HG03565 (cell line): ENCODE measurements around the gene VWA5B1.
"Not testable (repeated sequence)": the region's sequence is repeated elsewhere in the genome, so short reads cannot be mapped to it uniquely, and the experiment has no call there.

ENCODE experiments used
- ATAC-seq: cut with Tn5 transposase; IDR thresholded peaks from one replicate; pipeline ENCODE4 v1.9.1; 2021; ENCODE audit warnings: mild to moderate bottlenecking, moderate library complexity; ENCODE audit not compliant: unreplicated experiment

The VWA5B1 gene, protein sequence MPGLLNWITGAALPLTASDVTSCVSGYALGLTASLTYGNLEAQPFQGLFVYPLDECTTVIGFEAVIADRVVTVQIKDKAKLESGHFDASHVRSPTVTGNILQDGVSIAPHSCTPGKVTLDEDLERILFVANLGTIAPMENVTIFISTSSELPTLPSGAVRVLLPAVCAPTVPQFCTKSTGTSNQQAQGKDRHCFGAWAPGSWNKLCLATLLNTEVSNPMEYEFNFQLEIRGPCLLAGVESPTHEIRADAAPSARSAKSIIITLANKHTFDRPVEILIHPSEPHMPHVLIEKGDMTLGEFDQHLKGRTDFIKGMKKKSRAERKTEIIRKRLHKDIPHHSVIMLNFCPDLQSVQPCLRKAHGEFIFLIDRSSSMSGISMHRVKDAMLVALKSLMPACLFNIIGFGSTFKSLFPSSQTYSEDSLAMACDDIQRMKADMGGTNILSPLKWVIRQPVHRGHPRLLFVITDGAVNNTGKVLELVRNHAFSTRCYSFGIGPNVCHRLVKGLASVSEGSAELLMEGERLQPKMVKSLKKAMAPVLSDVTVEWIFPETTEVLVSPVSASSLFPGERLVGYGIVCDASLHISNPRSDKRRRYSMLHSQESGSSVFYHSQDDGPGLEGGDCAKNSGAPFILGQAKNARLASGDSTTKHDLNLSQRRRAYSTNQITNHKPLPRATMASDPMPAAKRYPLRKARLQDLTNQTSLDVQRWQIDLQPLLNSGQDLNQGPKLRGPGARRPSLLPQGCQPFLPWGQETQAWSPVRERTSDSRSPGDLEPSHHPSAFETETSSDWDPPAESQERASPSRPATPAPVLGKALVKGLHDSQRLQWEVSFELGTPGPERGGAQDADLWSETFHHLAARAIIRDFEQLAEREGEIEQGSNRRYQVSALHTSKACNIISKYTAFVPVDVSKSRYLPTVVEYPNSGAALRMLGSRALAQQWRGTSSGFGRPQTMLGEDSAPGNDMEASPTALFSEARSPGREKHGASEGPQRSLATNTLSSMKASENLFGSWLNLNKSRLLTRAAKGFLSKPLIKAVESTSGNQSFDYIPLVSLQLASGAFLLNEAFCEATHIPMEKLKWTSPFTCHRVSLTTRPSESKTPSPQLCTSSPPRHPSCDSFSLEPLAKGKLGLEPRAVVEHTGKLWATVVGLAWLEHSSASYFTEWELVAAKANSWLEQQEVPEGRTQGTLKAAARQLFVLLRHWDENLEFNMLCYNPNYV

DNA sequence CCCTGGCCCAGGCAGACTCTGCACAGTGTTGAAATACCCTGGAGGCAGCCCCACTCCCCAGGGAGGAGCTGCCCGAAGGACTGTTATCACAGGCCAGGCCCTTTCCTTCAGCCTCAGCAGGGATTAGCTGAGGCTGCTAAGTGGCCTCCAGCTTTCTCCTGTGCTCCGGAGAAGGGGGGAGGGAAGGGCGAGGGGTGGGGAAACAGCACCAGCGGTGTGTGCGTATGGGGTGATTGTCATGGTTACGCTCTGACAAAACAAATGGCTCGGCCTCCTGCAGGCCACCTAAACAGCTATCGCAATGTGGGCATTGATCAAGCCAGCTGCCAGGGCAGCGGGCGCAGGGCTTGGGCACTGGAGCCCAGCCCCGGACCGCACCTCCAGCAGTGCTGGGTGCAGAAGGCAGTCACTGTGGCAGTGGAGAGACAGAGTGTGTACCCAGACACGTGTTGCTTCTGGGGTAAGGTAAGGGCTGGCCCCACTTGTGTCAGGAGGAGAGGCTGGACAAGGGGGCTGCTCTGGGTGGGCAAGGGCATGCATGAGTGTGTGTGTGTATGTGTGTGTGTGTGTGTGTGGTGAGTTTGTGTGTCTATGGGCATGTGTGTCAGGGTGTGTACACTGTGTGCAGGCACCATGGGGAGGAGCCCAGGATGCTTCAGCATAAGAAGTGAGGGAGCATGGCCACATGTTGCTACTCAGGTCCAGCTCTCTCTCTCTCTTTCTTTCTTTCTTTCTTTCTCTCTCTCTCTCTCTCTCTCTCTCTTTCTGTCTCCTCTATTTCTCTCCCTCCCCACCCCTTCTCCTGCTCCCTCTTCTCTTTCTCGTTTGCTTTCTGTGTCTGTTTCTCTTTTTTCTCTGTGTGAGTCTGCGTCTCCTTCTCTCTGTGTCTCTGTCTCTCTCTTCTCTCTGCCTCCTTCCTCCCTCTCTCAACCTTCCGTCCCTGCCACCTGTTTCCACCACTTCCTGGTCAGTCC is at the start of gene VWA5B1:
VWA5B1 (plus strand) TSS at position 252 of the 974 bp plus-strand sequence. CDS start 19,727 bp downstream, outside the sequence.
- no peak for ATAC-seq

- no peak for ATAC-seq
These were observed 47.7 kb upstream of the VWA5B1 start for GRCh38 chr1:20242890-20243479.

DNA sequence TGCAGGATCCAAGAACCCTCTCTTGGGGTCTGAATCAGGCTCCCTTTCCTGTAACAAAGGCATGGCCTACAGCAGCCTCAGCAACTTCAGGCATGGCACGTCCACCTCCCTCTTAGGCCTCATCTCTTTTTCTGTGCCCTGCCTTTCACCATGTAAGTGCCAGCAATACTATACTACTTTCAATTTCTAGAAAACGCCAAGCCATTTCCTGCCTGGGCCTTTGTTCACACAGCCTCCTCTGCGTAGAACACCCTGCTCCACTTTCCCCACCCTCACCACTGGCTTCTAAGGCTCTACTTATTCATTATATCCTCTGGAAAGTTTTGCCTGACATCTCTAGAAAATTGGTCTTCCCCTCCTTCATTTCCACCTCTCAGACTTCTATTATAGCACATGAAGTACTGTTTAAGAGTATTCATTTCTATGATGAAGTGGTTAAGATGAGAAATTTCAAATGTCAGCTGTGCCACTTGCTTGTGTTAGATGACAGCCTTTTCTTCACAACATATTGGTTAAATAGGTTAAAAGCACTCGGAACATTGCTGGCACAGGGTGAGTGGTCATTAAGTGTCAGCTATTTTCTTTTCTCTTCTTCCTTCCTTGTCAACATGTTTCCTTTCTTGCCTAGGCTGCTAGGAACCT is 41.6 kb upstream of the VWA5B1 start:
- ATAC-seq: no peak

DNA sequence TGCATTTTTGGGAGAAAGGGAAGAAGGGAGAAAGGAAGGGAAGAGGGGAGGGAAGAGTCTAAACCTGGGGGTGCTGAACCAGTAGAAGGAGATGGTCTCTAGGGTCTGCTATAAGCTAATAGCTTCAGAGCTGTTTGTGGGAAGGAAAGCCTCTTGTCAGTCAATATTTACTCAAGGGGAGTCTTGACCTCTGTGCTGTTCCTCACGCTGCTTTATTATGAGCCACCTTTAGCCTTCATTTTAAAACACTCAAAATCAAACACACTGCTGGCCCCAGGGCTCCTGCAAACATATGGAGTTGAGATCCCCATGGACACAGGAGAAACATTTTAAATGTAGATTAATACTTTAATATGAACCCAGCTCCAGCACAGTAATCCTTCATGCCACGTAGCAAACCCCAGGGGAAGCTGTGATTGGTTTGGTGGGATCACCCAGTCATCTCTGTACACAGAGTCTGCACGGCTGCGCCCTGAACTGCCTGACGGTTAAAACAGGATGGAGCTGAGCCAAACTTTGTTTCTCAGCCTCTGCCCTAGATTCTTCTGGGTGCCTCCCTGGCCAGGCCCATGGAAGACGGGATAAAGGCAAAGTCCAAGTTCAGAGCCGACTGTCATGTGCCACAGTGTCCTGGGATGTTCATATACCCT is 40.2 kb upstream of the VWA5B1 start:
- ATAC-seq: no peak

DNA sequence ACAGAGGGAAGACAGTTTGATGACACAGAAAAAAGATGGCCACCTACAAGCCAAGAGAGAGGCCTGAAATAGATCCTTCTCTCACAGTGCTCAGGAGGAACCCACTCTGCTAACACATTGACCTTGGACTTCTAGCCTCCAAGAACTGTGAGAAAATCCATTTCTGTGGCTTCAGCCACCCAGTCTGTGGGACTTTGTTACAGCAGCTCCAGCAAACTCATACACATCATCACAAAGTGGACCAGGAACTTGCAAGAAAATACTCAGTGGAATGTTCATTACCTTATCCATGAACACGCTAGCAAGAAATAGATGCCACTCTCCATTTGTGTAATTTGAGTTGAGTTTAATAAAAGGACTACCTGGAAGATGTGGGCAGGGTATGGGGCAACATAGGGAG is 38.1 kb upstream of the VWA5B1 start:
- no peak for ATAC-seq

- ATAC-seq: no peak
These were observed 35.0 kb upstream of the VWA5B1 start for GRCh38 chr1:20255666-20256065.

GRCh38 chr1:20259646-20260045 is 31.0 kb upstream of the VWA5B1 start:
- ATAC-seq: no peak

DNA sequence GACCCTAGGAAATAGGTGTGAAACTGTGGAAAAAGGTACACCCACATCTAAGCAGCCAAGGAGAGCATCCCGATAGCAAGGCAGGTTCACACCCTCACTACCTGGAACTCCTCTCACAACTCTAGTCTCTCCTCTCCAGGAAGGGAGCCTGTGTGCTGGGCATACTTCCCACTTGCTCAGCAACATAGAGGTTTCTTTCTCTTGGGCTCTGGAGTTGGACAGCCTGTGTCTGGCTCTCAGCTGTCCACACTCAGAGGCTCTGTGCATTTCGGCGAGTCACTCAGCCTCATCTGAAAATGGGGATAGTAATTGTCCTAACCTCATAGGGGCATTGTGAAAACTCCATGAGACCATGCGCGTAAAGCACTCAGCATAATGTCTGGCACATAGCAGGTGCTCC is 29.6 kb upstream of the VWA5B1 start:
- ATAC-seq: no peak

GRCh38 chr1:20262810-20263534 is 27.7 kb upstream of the VWA5B1 start:
- no peak for ATAC-seq

- no peak for ATAC-seq
These were observed 25.4 kb upstream of the VWA5B1 start for GRCh38 chr1:20265250-20265649.

DNA sequence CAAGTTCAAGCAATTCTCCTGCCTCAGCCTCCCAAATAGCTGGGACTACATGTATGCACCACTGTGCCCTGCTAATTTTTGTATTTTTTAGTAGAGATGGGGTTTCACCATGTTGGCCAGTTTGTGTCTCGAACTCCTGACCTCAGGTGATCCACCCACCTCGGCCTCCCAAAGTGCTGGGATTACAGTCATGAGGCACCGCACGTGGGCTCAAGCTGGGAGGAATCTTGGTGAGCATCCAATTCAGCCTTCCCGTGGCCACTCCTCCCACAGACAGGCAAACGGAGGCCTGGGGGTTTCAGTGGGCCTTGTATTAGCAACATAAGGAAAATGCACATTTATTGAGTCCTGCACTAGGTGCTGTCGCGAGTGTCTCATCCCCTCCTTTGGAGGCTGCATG is 24.5 kb upstream of the VWA5B1 start:
- no peak for ATAC-seq

DNA sequence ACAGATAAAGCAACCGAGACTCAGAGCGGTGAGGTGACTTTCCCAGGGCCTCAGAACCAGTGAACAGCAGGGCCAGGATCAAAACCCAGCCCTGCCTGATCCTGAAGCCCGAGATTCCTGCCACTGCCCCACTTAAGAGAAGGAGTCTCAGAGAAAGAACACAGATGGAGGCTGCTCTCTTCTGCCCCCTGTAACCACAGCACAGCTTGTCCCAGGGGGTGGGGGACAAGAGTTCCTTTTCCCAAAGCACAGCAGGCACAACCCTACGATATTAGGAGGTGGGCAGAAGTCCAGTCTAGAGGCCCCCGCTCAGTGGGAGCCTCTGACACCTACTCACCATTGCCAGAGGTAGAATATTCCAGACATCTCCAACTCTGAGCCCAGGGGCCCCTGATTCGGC is 24.0 kb upstream of the VWA5B1 start:
- no peak for ATAC-seq

DNA sequence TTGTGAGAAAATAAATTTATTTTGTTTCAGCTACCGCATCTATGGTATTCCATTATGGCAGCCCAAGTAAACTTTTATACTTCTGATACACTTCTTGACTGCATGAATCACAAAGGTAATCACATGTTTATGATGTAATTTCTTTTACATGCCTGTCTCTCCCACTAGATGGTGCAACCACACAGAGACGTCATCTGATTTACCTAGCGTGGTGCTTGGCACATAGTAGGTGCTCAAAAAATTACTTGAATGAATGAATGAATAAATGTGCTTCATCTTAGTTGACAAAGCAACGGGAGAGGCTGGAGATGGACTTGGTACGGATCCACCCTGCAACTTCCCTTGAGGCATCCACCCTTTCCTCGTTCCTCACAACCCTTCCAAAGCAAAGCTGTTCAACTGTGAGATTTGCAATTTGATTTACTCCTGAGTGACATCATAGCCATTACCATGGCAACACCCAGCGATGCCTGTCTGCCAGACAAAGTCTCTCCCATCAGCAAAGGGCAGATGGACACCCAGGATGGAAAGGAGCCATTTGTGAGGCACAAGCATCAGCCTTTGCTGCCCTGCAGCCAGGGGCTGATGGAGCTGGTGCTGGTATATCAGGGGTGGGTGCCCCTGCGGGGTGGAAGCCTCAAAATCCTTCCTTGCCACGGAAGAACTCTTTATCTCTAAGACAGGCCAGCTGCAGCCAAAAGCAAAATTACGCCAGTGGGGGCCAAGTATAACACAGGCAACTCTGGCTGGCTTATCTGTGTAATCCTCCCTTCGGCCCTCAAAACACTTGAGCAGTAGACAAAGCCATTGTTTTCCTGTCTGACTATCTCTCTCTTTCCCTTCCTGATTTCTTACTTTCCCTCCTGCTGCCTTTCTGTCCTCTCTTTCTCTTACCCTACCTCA is 18.9 kb upstream of the VWA5B1 start:
- no peak for ATAC-seq

GRCh38 chr1:20273716-20274115 is 17.0 kb upstream of the VWA5B1 start:
- not testable (repeated sequence) for ATAC-seq

- ATAC-seq: no peak
These were observed 15.3 kb upstream of the VWA5B1 start for GRCh38 chr1:20275319-20275925.

GRCh38 chr1:20276485-20277159 is 14.1 kb upstream of the VWA5B1 start:
- ATAC-seq: no peak
